HepG2 (cell line): ENCODE data around the gene DAAM1. TPM values are rescaled to one million over a fixed set of nuclear protein-coding genes. Genes with fewer than 3 reads are reported as not detected.
A peak's percentile ranks its signal among the peaks of the same experiment; 100 is the strongest.

Source experiments
- ATAD3A ChIP-seq: sonication (generic); formaldehyde crosslinking; IDR thresholded peaks from 2 replicates; pipeline ENCODE4 v1.4.0; 2020; ENCODE audit warnings: missing genetic modification reagents
- ATF7 ChIP-seq, 2 experiments: fragments of 450-650 bp in 1 of 2; sonication (generic) in 1 of 2; formaldehyde crosslinking in 1 of 2; IDR thresholded peaks; 2 replicates each; pipeline versions ENCODE4 v1.4.0 to v1.6.1; 2016 to 2020; ENCODE audit warnings: antibody characterized with exemption in 1 of 2, mild to moderate bottlenecking in 1 of 2, missing genetic modification reagents in 1 of 2
- FOXK1 ChIP-seq: sonication (generic); formaldehyde crosslinking; IDR thresholded peaks from 2 replicates; pipeline ENCODE4 v1.4.0; 2020; ENCODE audit warnings: low read depth, missing genetic modification reagents, borderline replicate concordance
- HNRNPUL1 ChIP-seq: fragments of 200-400 bp; formaldehyde crosslinking; IDR thresholded peaks from 2 replicates; pipeline ENCODE4 v1.6.1; 2017; ENCODE audit warnings: low read depth, mild to moderate bottlenecking, low read length, moderate library complexity
- JUN ChIP-seq: sonication (generic); formaldehyde crosslinking; IDR thresholded peaks from 2 replicates; pipeline ENCODE4 v1.4.0; 2020; ENCODE audit warnings: mild to moderate bottlenecking, missing genetic modification reagents
- MAFF ChIP-seq: IDR thresholded peaks from 2 replicates; pipeline ENCODE4 v1.6.1; 2011; ENCODE audit warnings: low read depth, low read length, improper control_type of control experiment
- MTERF4 ChIP-seq: sonication (generic); formaldehyde crosslinking; IDR thresholded peaks from 2 replicates; pipeline ENCODE4 v1.8.0; 2023; ENCODE audit warnings: mild to moderate bottlenecking, missing genetic modification reagents
- MTF2 ChIP-seq: sonication (generic); formaldehyde crosslinking; IDR thresholded peaks from 2 replicates; pipeline ENCODE4 v1.5.0; 2020; ENCODE audit warnings: missing genetic modification reagents, borderline replicate concordance
- NCOA5 ChIP-seq: sonication (generic); formaldehyde crosslinking; IDR thresholded peaks from 2 replicates; pipeline ENCODE4 v1.4.0; 2020; ENCODE audit warnings: missing genetic modification reagents
- NCOR1 ChIP-seq: fragments of 200-600 bp; sonication (generic); IDR thresholded peaks from 2 replicates; pipeline ENCODE4 v1.7.0; 2017; ENCODE audit warnings: antibody characterized with exemption, low read length, borderline replicate concordance
- NFIC ChIP-seq: IDR thresholded peaks from 2 replicates; pipeline ENCODE4 v1.6.1; 2012; ENCODE audit warnings: mild to moderate bottlenecking, low read length, inconsistent platforms
- PHF8 ChIP-seq: sonication (generic); formaldehyde crosslinking; IDR thresholded peaks from 2 replicates; pipeline ENCODE4 v1.5.0; 2020; ENCODE audit warnings: missing genetic modification reagents
- RXRA ChIP-seq: sonication (generic); formaldehyde crosslinking; IDR thresholded peaks from 2 replicates; pipeline ENCODE4 v1.5.1; 2020; ENCODE audit warnings: missing genetic modification reagents
- TCF7 ChIP-seq: sonication (generic); IDR thresholded peaks from 2 replicates; pipeline ENCODE4 v1.6.1; 2016; ENCODE audit warnings: antibody characterized with exemption, low read depth
- ZBTB40 ChIP-seq, 2 experiments: fragments of 450-650 bp in 1 of 2; sonication (generic) in 1 of 2; formaldehyde crosslinking in 1 of 2; IDR thresholded peaks; 2 replicates each; pipeline versions ENCODE4 v1.6.1 to v1.8.0; 2016 to 2022; ENCODE audit warnings: antibody characterized with exemption in 1 of 2, mild to moderate bottlenecking in 1 of 2, missing genetic modification reagents in 1 of 2
- ZBTB7A ChIP-seq: sonication (generic); formaldehyde crosslinking; IDR thresholded peaks from 2 replicates; pipeline ENCODE4 v1.8.0; 2022; ENCODE audit warnings: mild to moderate bottlenecking, missing genetic modification reagents
- ZNF3 ChIP-seq: IDR thresholded peaks from 2 replicates; pipeline ENCODE4 v1.7.0; 2017; ENCODE audit warnings: inconsistent platforms
- ZNF510 ChIP-seq: sonication (generic); formaldehyde crosslinking; IDR thresholded peaks from 2 replicates; pipeline ENCODE4 v1.4.0; 2020; ENCODE audit warnings: low read depth, mild to moderate bottlenecking, missing genetic modification reagents
- ZZZ3 ChIP-seq: sonication (generic); formaldehyde crosslinking; IDR thresholded peaks from 2 replicates; pipeline ENCODE4 v1.4.0; 2020; ENCODE audit warnings: missing genetic modification reagents, mild to moderate bottlenecking, borderline replicate concordance
- polyA plus RNA-seq, 8 experiments: library from polyadenylated mRNA; depleted of rRNA in 3 of 8; stranded (reverse) in 7 of 8; unstranded in 1 of 8; fragments of >200 nt; fragmentation: Illumina TruSeq in 4 of 8; extraction: Trizol in 4 of 8; gene quantifications; 2 replicates each; pipeline versions ENCODE4 v1.2.1 to v1.2.3, GENCODE V29; 2011 to 2016; ENCODE audit warnings: low read depth in 4 of 8, missing spikeins in 1 of 8, mixed read lengths in 1 of 8; ENCODE audit not compliant: insufficient read depth in 1 of 8
- total RNA-seq, 5 experiments: library from RNA; depleted of rRNA; stranded (reverse); fragments of >200 nt; fragmentation: Illumina TruSeq; extraction: Trizol; gene quantifications; 2 replicates each; pipeline ENCODE4 v1.2.3, GENCODE V29; 2016; ENCODE audit warnings: low read depth in 1 of 5
- TF ChIP-seq, protein P1 (sequence below): sonication (generic); formaldehyde crosslinking; IDR thresholded peaks from 2 replicates; pipeline ENCODE4 v1.5.0; 2020; ENCODE audit warnings: missing genetic modification reagents

DAAM1 gene
- total and polyA plus RNA-seq, 2 of the 13 experiments (the other 11 are each of a cell fraction or from before 2014, with no cell fraction given), result 10.9 to 24.5 TPM

DNA sequence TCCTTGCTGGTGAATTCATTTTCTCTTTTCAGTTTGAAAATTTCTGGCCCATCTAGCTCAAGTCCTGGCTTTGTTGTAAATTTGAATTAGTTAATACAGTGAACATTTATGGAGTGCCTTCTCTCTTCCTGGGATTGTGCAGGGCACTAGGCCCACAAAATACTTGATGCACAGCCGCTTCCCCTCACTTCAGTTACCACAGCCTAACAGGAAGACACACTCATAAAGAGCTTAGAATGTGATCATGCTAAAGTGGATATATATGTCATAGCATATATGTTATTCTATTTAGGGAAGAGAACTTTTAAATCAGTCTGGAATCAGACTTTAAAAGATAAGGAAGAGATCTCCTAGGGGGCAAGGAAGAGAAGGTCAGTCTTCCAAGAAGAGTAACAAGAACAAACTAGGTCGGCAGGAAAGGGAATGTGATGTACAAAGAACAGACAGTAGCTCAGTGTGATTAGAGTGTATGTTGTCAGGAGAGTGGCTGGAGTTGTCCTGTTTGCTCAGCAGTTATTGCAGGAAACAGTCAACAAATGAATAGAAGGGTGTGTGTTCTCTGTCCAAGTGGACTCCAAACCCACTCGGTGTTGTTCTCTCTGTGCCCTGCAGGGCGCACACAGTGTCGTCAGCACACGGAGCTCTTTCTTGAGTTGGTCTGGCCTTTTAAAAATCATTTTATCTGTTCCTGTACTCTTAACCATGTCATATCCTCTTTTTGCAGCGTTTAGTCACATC lies 74.4 kb downstream of the DAAM1 start (continued):
- TF ChIP-seq ZBTB40 (IDR thresholded peaks at IDR 0.05), result no peak
- TF ChIP-seq ZBTB40 (CRISPR knock-in tag; IDR thresholded peaks at IDR 0.05), result no peak; the same call in 1 of the 2 replicates
- 0 out of 2 replicates have a peak, but pooled peaks have one; percentile 37 for TF ChIP-seq NFIC
- no peak for TF ChIP-seq MTERF4 (CRISPR knock-in tag)
- no peak for TF ChIP-seq PHF8 (CRISPR knock-in tag)
- TF ChIP-seq RXRA, result peak; percentile 41; the same call in 1 of the 2 replicates
- peak; percentile 40; the same call in 1 of the 2 replicates for TF ChIP-seq TCF7
- TF ChIP-seq ATAD3A (CRISPR knock-in tag), result no peak
- no peak for TF ChIP-seq JUN (CRISPR knock-in tag)
- TF ChIP-seq ATF7 (IDR thresholded peaks at IDR 0.05), result no peak
- TF ChIP-seq ATF7 (CRISPR knock-in tag; IDR thresholded peaks at IDR 0.05), result no peak
- TF ChIP-seq NCOA5 (CRISPR knock-in tag), result no peak
- no peak for TF ChIP-seq ZBTB7A (CRISPR knock-in tag)
- TF ChIP-seq NCOR1, result no peak
- TF ChIP-seq, protein P1, sequence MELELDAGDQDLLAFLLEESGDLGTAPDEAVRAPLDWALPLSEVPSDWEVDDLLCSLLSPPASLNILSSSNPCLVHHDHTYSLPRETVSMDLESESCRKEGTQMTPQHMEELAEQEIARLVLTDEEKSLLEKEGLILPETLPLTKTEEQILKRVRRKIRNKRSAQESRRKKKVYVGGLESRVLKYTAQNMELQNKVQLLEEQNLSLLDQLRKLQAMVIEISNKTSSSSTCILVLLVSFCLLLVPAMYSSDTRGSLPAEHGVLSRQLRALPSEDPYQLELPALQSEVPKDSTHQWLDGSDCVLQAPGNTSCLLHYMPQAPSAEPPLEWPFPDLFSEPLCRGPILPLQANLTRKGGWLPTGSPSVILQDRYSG, result no peak
- no peak for TF ChIP-seq ZNF510 (CRISPR knock-in tag)
- peak; percentile 87 for TF ChIP-seq MAFF
- TF ChIP-seq ZNF3 (CRISPR knock-in tag), result no peak
- TF ChIP-seq MTF2, result no peak
- TF ChIP-seq FOXK1, result peak; percentile 86; the same call in 1 of the 2 replicates
- no peak for TF ChIP-seq ZZZ3
- no peak for TF ChIP-seq HNRNPUL1
